ENCODE data around the gene ZNF292. TPM values are rescaled to one million over a fixed set of nuclear protein-coding genes. Genes with fewer than 3 reads are reported as not detected.

Gene ZNF292
- total RNA-seq, 2 donors from 2014 or later = 55.3 to 68.0 TPM

GRCh38 chr6:87199787-87200186 is 44.4 kb downstream of the ZNF292 start:
- DNase-seq = no peak
- H3K36me3 Mint-ChIP-seq (ENCODE audit: insufficient read depth in 2 of 2) = peaks cover 3% of the 10 kb centered on the region in 2 donors
- H3K4me3 Mint-ChIP-seq = peak overlapping the region in 1 of 2 donors; percentile 47
- H3K27me3 Mint-ChIP-seq (ENCODE audit: low read depth) = no peaks in the 10 kb centered on the region
- ATAC-seq (replicated peaks in 1 of 2) = peak in 1 of 2 donors; percentile 11
- peak overlapping the region; percentile 98 for H3K27ac Mint-ChIP-seq
- H3K4me1 Mint-ChIP-seq (ENCODE audit: low read depth) = peaks cover 80% of the 10 kb centered on the region
- H3K9me3 Mint-ChIP-seq = no peaks in the 10 kb centered on the region

DNA sequence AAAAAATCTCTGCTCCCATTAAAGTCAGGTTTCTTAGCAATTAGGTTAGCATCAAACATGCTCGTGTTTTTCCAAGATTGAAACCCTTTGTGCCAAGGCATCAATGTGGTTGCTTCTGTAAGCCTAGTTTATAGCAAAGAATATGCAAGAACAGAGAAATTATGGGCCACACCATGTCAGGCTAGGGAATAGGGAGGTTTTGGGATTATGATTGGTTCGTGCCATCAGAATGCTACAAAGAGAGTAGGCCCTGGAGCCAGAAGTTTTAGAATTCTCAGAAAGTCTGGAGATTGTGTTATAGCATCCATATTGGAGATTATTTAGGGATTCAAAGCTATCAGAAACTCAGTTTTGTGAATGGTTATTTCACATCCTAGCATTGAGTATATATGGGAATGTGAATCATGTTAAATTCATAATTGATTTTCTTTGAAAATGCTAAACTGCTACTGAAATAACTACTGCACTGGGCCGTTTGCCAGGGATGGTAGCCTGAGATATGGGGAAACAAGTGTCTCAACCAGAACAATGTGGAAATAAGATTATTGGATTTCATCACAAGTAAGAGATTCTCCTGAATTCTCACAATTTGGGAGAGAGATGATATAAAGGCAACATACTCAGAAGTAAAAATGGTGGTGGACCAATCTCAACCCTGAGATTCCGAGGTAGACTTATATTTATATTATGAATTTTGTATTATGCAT is 45.3 kb downstream of the ZNF292 start:
- H3K9me3 Mint-ChIP-seq = no peaks in the 10 kb centered on the region
- ATAC-seq (replicated peaks in 1 of 2) (no peak), DNase-seq (no peak)
- H3K4me1 Mint-ChIP-seq (ENCODE audit: low read depth) = peaks cover 77% of the 10 kb centered on the region
- peaks cover 3% of the 10 kb centered on the region in 2 donors for H3K36me3 Mint-ChIP-seq (ENCODE audit: insufficient read depth in 2 of 2)
- H3K27ac Mint-ChIP-seq = peak overlapping the region; percentile 98
- no peaks in the 10 kb centered on the region for H3K27me3 Mint-ChIP-seq (ENCODE audit: low read depth)
- peak overlapping the region in 1 of 2 donors; percentile 47 for H3K4me3 Mint-ChIP-seq

DNA sequence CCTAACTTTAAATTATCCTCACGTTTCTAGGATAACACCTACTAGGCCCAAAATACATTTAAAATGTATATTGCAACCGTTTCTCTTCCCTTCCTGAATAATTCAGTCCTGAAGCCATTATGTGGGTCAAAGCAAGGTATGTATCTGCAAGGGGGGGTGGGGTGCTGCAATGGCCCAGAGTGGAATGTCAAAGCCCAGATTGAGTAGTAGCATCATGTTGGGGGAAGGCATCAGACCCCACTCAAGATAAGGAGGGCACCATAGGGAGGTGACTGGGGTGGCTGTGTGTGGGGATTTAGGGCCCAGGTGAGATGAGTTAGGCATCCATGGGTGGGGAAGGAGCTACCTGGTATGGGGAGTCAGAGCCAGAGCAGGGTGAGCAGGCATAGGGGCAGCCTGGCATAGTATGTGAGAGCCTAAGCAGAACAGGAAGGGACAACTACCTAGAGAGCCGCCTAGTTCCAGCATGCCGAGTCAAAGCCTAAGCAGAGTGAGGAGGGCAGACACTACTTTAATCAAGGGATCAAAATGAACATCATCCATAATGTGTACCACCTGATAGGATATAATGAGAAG is 48.2 kb downstream of the ZNF292 start:
- no peaks in the 10 kb centered on the region for H3K9me3 Mint-ChIP-seq
- ATAC-seq (replicated peaks in 1 of 2) (no peak), DNase-seq (no peak)
- H3K27ac Mint-ChIP-seq = no peak overlapping the region
- H3K4me1 Mint-ChIP-seq (ENCODE audit: low read depth) = peaks cover 74% of the 10 kb centered on the region
- H3K36me3 Mint-ChIP-seq (ENCODE audit: insufficient read depth in 2 of 2) = peaks cover 3 to 6% of the 10 kb centered on the region in 2 donors
- H3K4me3 Mint-ChIP-seq = no peak overlapping the region
- H3K27me3 Mint-ChIP-seq (ENCODE audit: low read depth) = no peaks in the 10 kb centered on the region

GRCh38 chr6:87209812-87210211 is 54.4 kb downstream of the ZNF292 start:
- ATAC-seq (replicated peaks in 1 of 2) = no peak
- no peak for DNase-seq
- peak overlapping the region; percentile 83 for H3K27ac Mint-ChIP-seq
- H3K9me3 Mint-ChIP-seq = no peaks in the 10 kb centered on the region
- peaks cover 74% of the 10 kb centered on the region for H3K4me1 Mint-ChIP-seq (ENCODE audit: low read depth)
- peak overlapping the region in 1 of 2 donors; percentile 40 for H3K4me3 Mint-ChIP-seq
- H3K36me3 Mint-ChIP-seq (ENCODE audit: insufficient read depth in 2 of 2) = peaks cover 0 to 3% of the 10 kb centered on the region in 2 donors
- H3K27me3 Mint-ChIP-seq (ENCODE audit: low read depth) = no peaks in the 10 kb centered on the region

GRCh38 chr6:87210979-87211378 is 55.6 kb downstream of the ZNF292 start:
- Mint-ChIP-seq H3K36me3 (ENCODE audit: insufficient read depth in 2 of 2) (peaks cover 0 to 3% of the 10 kb centered on the region in 2 donors), H3K9me3 (no peaks in the 10 kb centered on the region), H3K4me1 (ENCODE audit: low read depth) (peaks cover 69% of the 10 kb centered on the region), H3K27ac (peak overlapping the region; percentile 3), H3K4me3 (peak overlapping the region in 1 of 2 donors; percentile 5), H3K27me3 (ENCODE audit: low read depth) (no peaks in the 10 kb centered on the region)
- peak; percentile 100 for ATAC-seq (replicated peaks in 1 of 2)
- peak; percentile 37 to 45 for DNase-seq

DNA sequence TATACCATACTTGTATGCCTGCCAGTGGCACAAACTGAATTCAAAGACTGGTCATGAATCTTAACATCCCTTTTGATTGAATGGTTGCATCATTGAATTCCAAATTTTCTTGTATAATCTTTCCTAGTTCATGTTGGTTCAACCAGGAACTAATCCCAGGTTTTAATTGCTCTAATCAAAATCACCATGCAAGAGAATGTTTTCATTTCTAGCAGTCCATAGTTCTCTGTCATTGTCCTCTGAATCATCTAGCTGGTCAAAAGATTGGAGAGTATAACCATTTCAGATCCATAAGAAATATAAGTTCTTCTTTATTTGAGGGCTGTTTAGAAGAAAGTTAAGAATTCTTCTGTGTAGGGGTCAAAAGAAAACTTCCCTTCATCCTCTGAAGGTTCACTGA is 57.2 kb downstream of the ZNF292 start:
- DNase-seq (no peak), ATAC-seq (replicated peaks in 1 of 2) (no peak)
- Mint-ChIP-seq H3K36me3 (ENCODE audit: insufficient read depth in 2 of 2) (no peaks in the 10 kb centered on the region), H3K27me3 (ENCODE audit: low read depth) (no peaks in the 10 kb centered on the region), H3K4me1 (ENCODE audit: low read depth) (peaks cover 57% of the 10 kb centered on the region), H3K4me3 (no peak overlapping the region), H3K27ac (peak overlapping the region; percentile 70), H3K9me3 (no peaks in the 10 kb centered on the region)

DNA sequence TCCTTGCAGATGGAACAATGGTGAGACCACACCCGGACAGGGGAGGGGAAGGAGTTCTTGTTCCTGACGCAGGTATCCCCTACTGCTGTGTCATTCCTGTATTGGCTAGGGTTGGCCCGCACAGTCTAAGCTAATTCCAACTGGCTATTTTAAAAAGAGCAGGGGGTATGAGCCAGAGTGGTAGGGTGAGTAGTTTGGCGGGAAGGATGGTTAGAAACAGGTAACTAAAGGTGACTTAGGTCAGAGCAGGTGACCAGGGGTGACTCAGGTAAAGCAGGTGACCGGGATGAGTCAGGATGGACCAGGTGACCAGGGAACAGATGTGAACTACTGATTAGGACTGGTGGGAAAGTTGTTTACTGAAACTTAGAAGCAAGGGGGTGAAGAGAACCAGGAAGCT is 58.0 kb downstream of the ZNF292 start:
- no peaks in the 10 kb centered on the region for H3K27me3 Mint-ChIP-seq (ENCODE audit: low read depth)
- peak overlapping the region; percentile 70 for H3K27ac Mint-ChIP-seq
- DNase-seq (no peak), ATAC-seq (replicated peaks in 1 of 2) (no peak)
- no peak overlapping the region for H3K4me3 Mint-ChIP-seq
- H3K9me3 Mint-ChIP-seq = no peaks in the 10 kb centered on the region
- peaks cover 50% of the 10 kb centered on the region for H3K4me1 Mint-ChIP-seq (ENCODE audit: low read depth)
- peaks cover 0 to 5% of the 10 kb centered on the region in 2 donors for H3K36me3 Mint-ChIP-seq (ENCODE audit: insufficient read depth in 2 of 2)

- Mint-ChIP-seq H3K36me3 (ENCODE audit: insufficient read depth in 2 of 2) (peaks cover 2 to 7% of the 10 kb centered on the region in 2 donors), H3K4me1 (ENCODE audit: low read depth) (peaks cover 35% of the 10 kb centered on the region), H3K9me3 (no peaks in the 10 kb centered on the region), H3K27me3 (ENCODE audit: low read depth) (no peaks in the 10 kb centered on the region), H3K27ac (no peak overlapping the region), H3K4me3 (no peak overlapping the region)
- DNase-seq (no peak), ATAC-seq (replicated peaks in 1 of 2) (no peak)
Observed at GRCh38 chr6:87214831-87215230, 59.5 kb downstream of the ZNF292 start.

DNA sequence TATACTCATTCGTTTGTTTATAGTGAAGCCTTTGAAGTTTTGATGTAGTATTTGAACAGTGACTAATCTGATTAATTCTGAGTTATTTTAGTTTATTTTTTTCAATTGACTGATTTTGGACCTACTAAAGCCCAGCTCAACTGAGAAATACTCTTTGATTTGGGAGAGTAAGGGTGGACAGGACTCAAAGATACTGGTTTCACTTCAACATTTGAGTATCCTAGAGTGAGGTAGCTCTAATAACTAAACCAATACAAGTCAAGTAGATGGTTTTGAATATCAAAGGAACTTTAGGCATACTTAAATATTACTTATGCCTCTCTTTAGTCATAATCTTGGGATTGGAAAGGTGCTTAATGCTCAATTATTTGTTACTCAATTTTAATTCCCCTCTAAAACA is 65.6 kb downstream of the ZNF292 start:
- no peak for ATAC-seq (replicated peaks in 1 of 2)
- DNase-seq = no peak
- Mint-ChIP-seq H3K4me3 (no peak overlapping the region), H3K36me3 (ENCODE audit: insufficient read depth in 2 of 2) (peaks cover 17 to 24% of the 10 kb centered on the region in 2 donors), H3K27me3 (ENCODE audit: low read depth) (no peaks in the 10 kb centered on the region), H3K27ac (no peak overlapping the region), H3K9me3 (no peaks in the 10 kb centered on the region), H3K4me1 (ENCODE audit: low read depth) (no peaks in the 10 kb centered on the region)

GRCh38 chr6:87222676-87223075 is 67.3 kb downstream of the ZNF292 start:
- no peak overlapping the region for H3K27ac Mint-ChIP-seq
- DNase-seq = no peak
- no peak overlapping the region for H3K4me3 Mint-ChIP-seq
- no peaks in the 10 kb centered on the region for H3K27me3 Mint-ChIP-seq (ENCODE audit: low read depth)
- H3K4me1 Mint-ChIP-seq (ENCODE audit: low read depth) = no peaks in the 10 kb centered on the region
- H3K9me3 Mint-ChIP-seq = no peaks in the 10 kb centered on the region
- H3K36me3 Mint-ChIP-seq (ENCODE audit: insufficient read depth in 2 of 2) = peaks cover 17 to 24% of the 10 kb centered on the region in 2 donors
- no peak for ATAC-seq (replicated peaks in 1 of 2)

DNA sequence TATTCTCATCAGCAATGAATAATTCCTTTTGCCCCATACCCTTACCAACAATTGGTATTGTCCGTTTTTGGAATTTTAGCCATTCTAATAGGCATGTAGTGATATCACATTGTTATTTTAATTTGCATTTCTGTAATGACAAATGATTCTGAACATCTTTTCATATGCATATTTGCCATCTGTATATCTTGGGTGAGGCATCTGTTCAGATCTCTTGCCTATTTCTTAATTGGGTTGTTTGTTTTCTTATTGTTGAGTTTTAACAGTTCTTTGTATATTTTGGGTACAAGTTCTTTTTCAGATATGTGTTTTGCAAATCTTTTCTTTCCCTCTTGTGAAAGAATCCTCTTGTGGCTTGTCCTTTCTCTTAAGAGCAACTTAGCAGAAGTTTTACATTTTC is 69.6 kb downstream of the ZNF292 start:
- H3K4me1 Mint-ChIP-seq (ENCODE audit: low read depth) = peaks cover 6% of the 10 kb centered on the region
- peaks cover 17 to 26% of the 10 kb centered on the region in 2 donors for H3K36me3 Mint-ChIP-seq (ENCODE audit: insufficient read depth in 2 of 2)
- ATAC-seq (replicated peaks in 1 of 2) (no peak), DNase-seq (no peak)
- H3K4me3 Mint-ChIP-seq = no peak overlapping the region
- H3K27me3 Mint-ChIP-seq (ENCODE audit: low read depth) = no peaks in the 10 kb centered on the region
- H3K9me3 Mint-ChIP-seq = no peaks in the 10 kb centered on the region
- H3K27ac Mint-ChIP-seq = peak overlapping the region; percentile 81

DNA sequence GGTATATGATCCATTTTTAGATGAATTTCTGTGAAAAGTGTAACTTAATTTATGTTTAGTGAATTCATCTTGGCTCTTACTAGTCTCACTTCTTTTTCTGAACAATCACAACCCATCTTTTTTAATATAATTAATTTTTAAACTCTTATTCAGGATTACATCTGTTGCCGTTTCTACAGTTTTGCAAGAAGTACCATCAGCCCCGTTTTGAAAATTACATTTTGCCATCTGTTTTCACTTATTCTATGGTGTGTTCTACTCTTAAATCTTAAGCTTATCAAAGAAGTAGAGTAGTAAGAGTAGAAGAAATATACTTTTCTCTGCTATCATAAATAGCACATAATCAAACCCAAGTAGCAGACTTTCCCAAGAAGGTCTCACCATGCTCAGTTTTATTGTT is 70.1 kb downstream of the ZNF292 start:
- H3K4me1 Mint-ChIP-seq (ENCODE audit: low read depth) = peaks cover 7% of the 10 kb centered on the region
- no peak overlapping the region for H3K4me3 Mint-ChIP-seq
- no peak for DNase-seq
- ATAC-seq (replicated peaks in 1 of 2) = no peak
- H3K27me3 Mint-ChIP-seq (ENCODE audit: low read depth) = no peaks in the 10 kb centered on the region
- H3K27ac Mint-ChIP-seq = no peak overlapping the region
- peaks cover 17 to 26% of the 10 kb centered on the region in 2 donors for H3K36me3 Mint-ChIP-seq (ENCODE audit: insufficient read depth in 2 of 2)
- H3K9me3 Mint-ChIP-seq = no peaks in the 10 kb centered on the region

- DNase-seq = no peak
- ATAC-seq (replicated peaks in 1 of 2) = no peak
- Mint-ChIP-seq H3K4me1 (ENCODE audit: low read depth) (peaks cover 7% of the 10 kb centered on the region), H3K4me3 (no peak overlapping the region), H3K27me3 (ENCODE audit: low read depth) (no peaks in the 10 kb centered on the region), H3K27ac (peak overlapping the region; percentile 79), H3K9me3 (no peaks in the 10 kb centered on the region), H3K36me3 (ENCODE audit: insufficient read depth in 2 of 2) (peaks cover 15 to 26% of the 10 kb centered on the region in 2 donors)
Observed at GRCh38 chr6:87225937-87226336, 70.6 kb downstream of the ZNF292 start.
